ENCODE measurements around the gene SLIT3. TPM values are rescaled to one million over a fixed set of nuclear protein-coding genes. Genes with fewer than 3 reads are reported as not detected.

Gene SLIT3
- total and polyA plus RNA-seq, 9 of the 15 experiments (the other 6 are each of a cell fraction or from before 2014, with no cell fraction given), result 0.01 to 0.04 TPM; not detected in 7

- TF ChIP-seq CTCF (IDR thresholded peaks at IDR 0.05 in 2 of 3, conservative IDR thresholded peaks at IDR 0.05 in 1 of 3; ENCODE audit: insufficient read depth in 2 of 3, low read depth in 1 of 3, low read length in 3 of 3) (peak; percentile 68 to 78 (median 68)), MIER1 (IDR thresholded peaks at IDR 0.05; ENCODE audit: low read depth) (no peak)
Measured at GRCh38 chr5:168947212-168947868, 353.6 kb downstream of the SLIT3 start (continued).

DNA sequence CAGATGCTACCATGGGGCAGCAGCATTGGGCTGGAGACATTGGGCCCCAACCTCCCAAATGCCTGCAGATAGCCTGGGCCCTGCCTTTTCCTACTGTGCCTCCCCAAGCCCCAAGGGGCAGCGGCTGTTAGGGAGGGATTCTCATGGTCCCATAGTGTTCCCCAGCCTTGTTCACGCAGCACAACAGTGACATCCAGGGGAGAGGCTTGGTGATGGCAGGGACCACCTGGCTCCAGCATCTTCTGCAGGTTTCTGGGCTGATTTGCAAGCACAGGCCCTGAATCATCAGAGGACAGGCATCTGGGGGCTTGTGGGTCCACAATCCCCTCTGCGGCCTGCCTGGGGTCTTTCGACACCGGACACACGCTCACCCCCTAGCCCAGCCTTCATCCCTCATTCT, 354.6 kb downstream of the SLIT3 start:
- DNase-seq (ENCODE audit: extremely low read depth in 1 of 4, low spot score in 3 of 4), result no peak

More for the DNA sequence above, 354.6 kb downstream of the SLIT3 start:
- no peak overlapping the region for H2AFZ ChIP-seq (ENCODE audit: low read depth, low read length)
- ATAC-seq, result no peak
- TF ChIP-seq, protein P1, sequence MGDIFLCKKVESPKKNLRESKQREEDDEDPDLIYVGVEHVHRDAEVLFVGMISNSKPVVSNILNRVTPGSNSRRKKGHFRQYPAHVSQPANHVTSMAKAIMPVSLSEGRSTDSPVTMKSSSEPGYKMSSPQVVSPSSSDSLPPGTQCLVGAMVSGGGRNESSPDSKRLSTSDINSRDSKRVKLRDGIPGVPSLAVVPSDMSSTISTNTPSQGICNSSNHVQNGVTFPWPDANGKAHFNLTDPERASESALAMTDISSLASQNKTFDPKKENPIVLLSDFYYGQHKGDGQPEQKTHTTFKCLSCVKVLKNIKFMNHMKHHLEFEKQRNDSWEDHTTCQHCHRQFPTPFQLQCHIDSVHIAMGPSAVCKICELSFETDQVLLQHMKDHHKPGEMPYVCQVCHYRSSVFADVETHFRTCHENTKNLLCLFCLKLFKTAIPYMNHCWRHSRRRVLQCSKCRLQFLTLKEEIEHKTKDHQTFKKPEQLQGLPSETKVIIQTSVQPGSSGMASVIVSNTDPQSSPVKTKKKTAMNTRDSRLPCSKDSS (IDR thresholded peaks at IDR 0.05; ENCODE audit: low read depth, partially characterized antibody), result no peak
- peak in 1 of 2 experiments; percentile 19; a peak in 1 of 4 replicates for TF ChIP-seq RAD21 (CRISPR knock-in tag; conservative IDR thresholded peaks at IDR 0.05 in 1 of 2, IDR thresholded peaks at IDR 0.05 in 1 of 2)
- peak in 2 of 3 experiments; percentile 19 to 30; a peak in 2 of 6 replicates for TF ChIP-seq CTCF (IDR thresholded peaks at IDR 0.05 in 2 of 3, conservative IDR thresholded peaks at IDR 0.05 in 1 of 3; ENCODE audit: insufficient read depth in 2 of 3, low read depth in 1 of 3, low read length in 3 of 3)
- TF ChIP-seq, protein P2, sequence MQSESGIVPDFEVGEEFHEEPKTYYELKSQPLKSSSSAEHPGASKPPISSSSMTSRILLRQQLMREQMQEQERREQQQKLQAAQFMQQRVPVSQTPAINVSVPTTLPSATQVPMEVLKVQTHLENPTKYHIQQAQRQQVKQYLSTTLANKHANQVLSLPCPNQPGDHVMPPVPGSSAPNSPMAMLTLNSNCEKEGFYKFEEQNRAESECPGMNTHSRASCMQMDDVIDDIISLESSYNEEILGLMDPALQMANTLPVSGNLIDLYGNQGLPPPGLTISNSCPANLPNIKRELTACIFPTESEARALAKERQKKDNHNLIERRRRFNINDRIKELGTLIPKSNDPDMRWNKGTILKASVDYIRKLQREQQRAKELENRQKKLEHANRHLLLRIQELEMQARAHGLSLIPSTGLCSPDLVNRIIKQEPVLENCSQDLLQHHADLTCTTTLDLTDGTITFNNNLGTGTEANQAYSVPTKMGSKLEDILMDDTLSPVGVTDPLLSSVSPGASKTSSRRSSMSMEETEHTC (IDR thresholded peaks at IDR 0.05), result no peak
- POLR2A ChIA-PET, result no interaction called here
- CTCF ChIA-PET (ENCODE audit: low intra/inter-chr PET ratio), result no interaction called here
- H3K9me3 ChIP-seq (replicated peaks; ENCODE audit: control insufficient read depth, insufficient read depth, low read depth, low read length), result no peaks in the 10 kb centered on the region
- H3K36me3 ChIP-seq (ENCODE audit: control insufficient read depth, insufficient read depth, low read length), result no peaks in the 10 kb centered on the region
- H3K4me3 ChIP-seq, result no peak overlapping the region
- no peaks in the 10 kb centered on the region for H3K4me1 ChIP-seq (replicated peaks in 1 of 2; ENCODE audit: control insufficient read depth in 2 of 2, insufficient read depth in 2 of 2, low read length in 2 of 2)
- no peak for FAIRE-seq
- WGBS (ENCODE audit: insufficient coverage, low coverage, missing lambda C conversion rate), result 2% methylated on average over 6 of the region's 6 CpGs
- no peaks in the 10 kb centered on the region for H3K9me1 ChIP-seq (ENCODE audit: control insufficient read depth, insufficient read depth, low read length)
- BruUV-seq (replicated peaks), result no TSS peak
- no peak overlapping the region for H3K27ac ChIP-seq (ENCODE audit: extremely low read depth, low read depth, low read length)
- in situ Hi-C loops (cut with MboI) (no loop called here), intact Hi-C loops (cut with micrococcal nuclease) (no loop called here)
- H4K20me1 ChIP-seq (replicated peaks; ENCODE audit: control insufficient read depth, insufficient read depth, low read length), result no peaks in the 10 kb centered on the region
- no peaks in the 10 kb centered on the region for H3K79me2 ChIP-seq (ENCODE audit: control insufficient read depth, insufficient read depth, low read length)
- no peak overlapping the region for H3K4me2 ChIP-seq (ENCODE audit: insufficient read depth, low read length)
- no peak overlapping the region for H3K9ac ChIP-seq (ENCODE audit: insufficient read depth in 1 of 2, low read depth in 2 of 2, low read length in 2 of 2)
- no peaks in the 10 kb centered on the region for H3K27me3 ChIP-seq (ENCODE audit: control insufficient read depth in 2 of 2, insufficient read depth in 2 of 2, low read length in 2 of 2)
